ENCODE measurements around the gene TAS2R41. TPM values are rescaled to one million over a fixed set of nuclear protein-coding genes. Genes with fewer than 3 reads are reported as not detected.
A peak's percentile ranks its signal among the peaks of the same experiment; 100 is the strongest.

The TAS2R41 gene
- total and polyA plus RNA-seq, 2 of the 4 experiments (the other 2 are of a cell fraction): not detected

DNA sequence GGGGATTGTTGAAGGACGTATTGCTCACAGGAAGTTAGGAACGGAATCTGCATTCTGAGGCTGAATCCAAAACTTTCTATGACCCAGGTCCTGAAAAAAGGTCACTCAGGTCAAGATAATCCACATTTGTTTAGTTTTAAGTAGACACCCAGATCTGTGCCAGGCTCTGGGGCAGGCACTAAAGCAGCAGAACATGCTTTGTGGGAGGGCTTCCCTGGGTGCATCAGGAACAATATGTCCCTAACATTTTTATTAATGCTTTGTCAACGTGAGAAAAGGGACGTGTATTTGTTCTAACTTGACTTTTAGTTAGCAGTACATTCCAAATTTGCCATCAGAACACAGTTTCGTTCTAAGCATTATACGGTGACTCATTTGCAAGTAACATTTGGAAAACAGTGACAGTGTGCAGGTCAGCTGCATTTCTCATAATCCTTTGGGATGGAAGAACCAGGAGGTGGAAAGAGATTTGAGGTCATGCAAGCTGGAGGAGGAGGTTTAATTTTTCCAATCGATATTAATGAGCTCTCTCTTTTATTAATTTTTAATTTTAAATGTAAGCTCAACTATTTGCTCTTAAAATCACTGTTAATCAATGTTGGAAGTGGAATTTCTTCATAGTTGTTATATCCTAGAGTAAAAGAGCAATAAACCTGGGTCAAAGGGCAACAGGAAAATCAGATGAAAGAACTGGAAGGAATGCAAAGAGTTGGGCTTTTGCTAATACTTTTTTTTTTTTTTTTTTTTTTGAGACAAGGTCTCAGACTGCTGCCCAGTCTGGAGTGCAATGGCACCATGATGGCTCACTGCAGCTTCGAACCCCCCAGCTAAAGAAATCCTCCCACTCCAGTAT lies 35.0 kb downstream of the TAS2R41 start:
- Histone ChIP-seq H3K9ac (ENCODE audit: low read depth, low read length) (no peak overlapping the region), H3K4ac (ENCODE audit: low read depth, low read length) (no peak overlapping the region), H2BK15ac (ENCODE audit: low read depth, low read length) (no peak overlapping the region), H2BK20ac (ENCODE audit: low read depth, low read length) (no peak overlapping the region), H3K56ac (ENCODE audit: extremely low read depth, insufficient read depth, low read length) (no peak overlapping the region), H3K4me3 (ENCODE audit: insufficient read depth, low read depth, low read length) (no peak overlapping the region), H4K20me1 (ENCODE audit: insufficient read depth, low read length) (no peaks in the 10 kb centered on the region), H2AK5ac (ENCODE audit: low read depth, low read length) (no peak overlapping the region), H3K27ac (ENCODE audit: insufficient read depth, low read length) (no peak overlapping the region), H4K91ac (ENCODE audit: insufficient read depth, low read depth, low read length) (no peak overlapping the region), H3K14ac (replicated peaks; ENCODE audit: low read depth, low read length) (no peak overlapping the region), H2AFZ (replicated peaks; ENCODE audit: low read length, poor library complexity) (no peak overlapping the region), H3K36me3 (ENCODE audit: control insufficient read depth, insufficient read depth, low read length) (no peaks in the 10 kb centered on the region), H3K9me1 (ENCODE audit: insufficient read depth, low read length) (no peaks in the 10 kb centered on the region), H3K23ac (ENCODE audit: low read depth, low read length) (no peak overlapping the region), H3K4me2 (ENCODE audit: low read depth, low read length) (no peak overlapping the region), H4K5ac (ENCODE audit: low read depth, low read length) (no peak overlapping the region), H3K27me3 (ENCODE audit: control insufficient read depth, insufficient read depth, low read length) (peaks cover 6% of the 10 kb centered on the region), H3K79me1 (ENCODE audit: low read depth in 1 of 2, low read length in 2 of 2) (no peaks in the 10 kb centered on the region), H3K9me3 (ENCODE audit: control insufficient read depth, insufficient read depth, low read length) (no peaks in the 10 kb centered on the region), H2BK5ac (ENCODE audit: low read depth, low read length, poor library complexity, severe bottlenecking) (no peak overlapping the region), H2AK9ac (replicated peaks; ENCODE audit: low read depth, low read length, poor library complexity) (no peak overlapping the region), H2BK120ac (ENCODE audit: low read depth, low read length) (no peak overlapping the region), H3K4me1 (ENCODE audit: control insufficient read depth, insufficient read depth, low read length) (peaks cover 6% of the 10 kb centered on the region; the same call in 1 of the 2 replicates), H4K8ac (ENCODE audit: low read depth in 2 of 2, low read length in 2 of 2) (no peak overlapping the region), H3K18ac (ENCODE audit: low read depth, low read length) (no peak overlapping the region)
- 54% methylated on average over 2 of the region's 8 CpGs; no CpG with 5 or more reads in 1 of the 2 experiments for WGBS, 2 experiments (ENCODE audit: extremely low coverage in 2 of 2, insufficient read length in 1 of 2)
- dilution Hi-C loops (cut with HindIII; ENCODE audit: low sequenced_read_pairs, unreplicated experiment): no loop called here
- no TSS peak for BruUV-seq (replicated peaks)
- TF ChIP-seq MAFK (IDR thresholded peaks at IDR 0.05; ENCODE audit: low read depth, low read length) (no peak), NFE2L2 (IDR thresholded peaks at IDR 0.05; ENCODE audit: low read depth, low read length) (no peak), RAD21 (IDR thresholded peaks at IDR 0.05; ENCODE audit: low read length) (no peak), BHLHE40 (IDR thresholded peaks at IDR 0.05; ENCODE audit: low read depth, low read length) (no peak), RCOR1 (IDR thresholded peaks at IDR 0.05; ENCODE audit: insufficient replicate concordance, low read length) (no peak)
- peak; percentile 32; the same call in 1 of the 2 replicates for ATAC-seq (ENCODE audit: low read depth)
- in situ Hi-C loops (cut with MboI; ENCODE audit: low sequenced_read_pairs): no loop called here
- intact Hi-C loops (cut with micrococcal nuclease): no loop called here
- DNase-seq: no peak
- ChIA-PET CTCF (no interaction called here), POLR2A (ENCODE audit: unreplicated experiment) (no interaction called here)

Measured in IMR-90 (cell line).